Activated CD8-positive, alpha-beta memory T cell treated with anti-CD3 and anti-CD28 coated beads, Interleukin-2, amount 50 U/mL, for 48 hours (primary cell): ENCODE data around the gene TACR1.

Experiments
- DNase-seq: peaks from one replicate; pipeline ENCODE4 v3.0.0-alpha.2; 2020

Gene TACR1

GRCh38 chr2:75007061-75007460, 192.3 kb downstream of the TACR1 start:
- DNase-seq, result no peak

GRCh38 chr2:75006041-75006440, 193.3 kb downstream of the TACR1 start:
- DNase-seq, result no peak

- no peak for DNase-seq
These were observed 195.5 kb downstream of the TACR1 start for GRCh38 chr2:75003773-75004172.

GRCh38 chr2:75003276-75003675, 196.0 kb downstream of the TACR1 start:
- no peak for DNase-seq

GRCh38 chr2:75002007-75002406, 197.3 kb downstream of the TACR1 start:
- DNase-seq, result no peak

GRCh38 chr2:74999468-74999867, 199.9 kb downstream of the TACR1 start:
- no peak for DNase-seq
